Measurements from ENCODE around the gene DRD3.

DNA sequence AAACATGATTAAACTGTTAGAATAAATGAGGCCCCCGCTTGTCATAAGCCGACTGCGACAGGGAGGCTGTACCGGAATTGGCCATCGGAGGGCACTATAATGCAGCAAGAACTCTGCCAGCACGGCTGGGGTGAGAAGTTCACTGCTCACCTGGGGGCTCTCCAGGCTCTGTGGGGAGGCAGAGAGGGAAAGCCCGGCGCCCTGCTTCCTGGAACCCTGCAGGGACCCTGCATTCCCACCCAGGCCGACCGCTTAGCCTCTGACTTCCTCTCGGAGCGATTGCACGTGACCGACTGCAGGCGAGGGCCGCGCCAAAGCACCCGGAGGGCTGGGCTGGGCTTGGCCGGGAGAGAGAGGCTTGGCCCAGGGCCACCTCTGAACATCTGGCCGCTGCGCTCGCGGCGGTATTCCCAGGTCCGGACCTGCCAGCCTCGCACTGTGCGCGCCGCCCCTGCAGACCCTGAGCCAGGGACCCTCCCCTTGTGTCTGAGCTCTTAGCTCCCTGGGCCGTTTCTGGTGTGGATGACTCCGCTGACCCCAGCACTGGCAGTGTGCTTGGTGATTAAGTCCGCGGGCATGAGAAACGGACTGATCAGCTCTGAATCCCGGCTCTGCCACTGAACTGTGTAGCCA lies 26.2 kb downstream of the DRD3 start:
- TF ChIP-seq, protein P1, sequence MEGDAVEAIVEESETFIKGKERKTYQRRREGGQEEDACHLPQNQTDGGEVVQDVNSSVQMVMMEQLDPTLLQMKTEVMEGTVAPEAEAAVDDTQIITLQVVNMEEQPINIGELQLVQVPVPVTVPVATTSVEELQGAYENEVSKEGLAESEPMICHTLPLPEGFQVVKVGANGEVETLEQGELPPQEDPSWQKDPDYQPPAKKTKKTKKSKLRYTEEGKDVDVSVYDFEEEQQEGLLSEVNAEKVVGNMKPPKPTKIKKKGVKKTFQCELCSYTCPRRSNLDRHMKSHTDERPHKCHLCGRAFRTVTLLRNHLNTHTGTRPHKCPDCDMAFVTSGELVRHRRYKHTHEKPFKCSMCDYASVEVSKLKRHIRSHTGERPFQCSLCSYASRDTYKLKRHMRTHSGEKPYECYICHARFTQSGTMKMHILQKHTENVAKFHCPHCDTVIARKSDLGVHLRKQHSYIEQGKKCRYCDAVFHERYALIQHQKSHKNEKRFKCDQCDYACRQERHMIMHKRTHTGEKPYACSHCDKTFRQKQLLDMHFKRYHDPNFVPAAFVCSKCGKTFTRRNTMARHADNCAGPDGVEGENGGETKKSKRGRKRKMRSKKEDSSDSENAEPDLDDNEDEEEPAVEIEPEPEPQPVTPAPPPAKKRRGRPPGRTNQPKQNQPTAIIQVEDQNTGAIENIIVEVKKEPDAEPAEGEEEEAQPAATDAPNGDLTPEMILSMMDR (conservative IDR thresholded peaks at IDR 0.05; ENCODE audit: low read length) = peak; percentile 97
- TF ChIP-seq EZH2phosphoT487 (IDR thresholded peaks at IDR 0.05; ENCODE audit: borderline replicate concordance, low read depth, low read length) = no peak
